Activated gamma-delta T cell (primary cell): ENCODE data around the gene PDZK1.
"Not testable (repeated sequence)": the region's sequence is repeated elsewhere in the genome, so short reads cannot be mapped to it uniquely, and the experiment has no call there.

Experiments used
- DNase-seq: peaks from one replicate; lab custom pipeline; 2025; lab: John Stamatoyannopoulos, UW

The PDZK1 gene

GRCh38 chr1:145710291-145711027, 3.3 kb upstream of the PDZK1 start:
- no peak for DNase-seq

- DNase-seq = no peak
Measured at GRCh38 chr1:145708063-145708462, 895 bp upstream of the PDZK1 start.

- DNase-seq = no peak
Measured at GRCh38 chr1:145706086-145706664, 993 bp downstream of the PDZK1 start.

GRCh38 chr1:145705622-145706021, 1.5 kb downstream of the PDZK1 start:
- DNase-seq = no peak

- no peak for DNase-seq
Measured at GRCh38 chr1:145702826-145703225, 4.3 kb downstream of the PDZK1 start.

- no peak for DNase-seq
Measured at GRCh38 chr1:145702052-145702451, 5.1 kb downstream of the PDZK1 start.

GRCh38 chr1:145701306-145701862, 5.8 kb downstream of the PDZK1 start:
- no peak for DNase-seq

GRCh38 chr1:145696630-145696960, 10.6 kb downstream of the PDZK1 start:
- DNase-seq = no peak

- no peak for DNase-seq
Measured at GRCh38 chr1:145695821-145696629, 11.1 kb downstream of the PDZK1 start.

- DNase-seq = no peak
Measured at GRCh38 chr1:145692785-145693443, 14.3 kb downstream of the PDZK1 start.

- no peak for DNase-seq
Measured at GRCh38 chr1:145690587-145691558, 16.3 kb downstream of the PDZK1 start.

GRCh38 chr1:145689922-145690321, 17.2 kb downstream of the PDZK1 start:
- DNase-seq = no peak

GRCh38 chr1:145688924-145689323, 18.2 kb downstream of the PDZK1 start:
- no peak for DNase-seq

- no peak for DNase-seq
Measured at GRCh38 chr1:145688328-145688727, 18.8 kb downstream of the PDZK1 start.

- DNase-seq = not testable (repeated sequence)
Measured at GRCh38 chr1:145686078-145686477, 21.1 kb downstream of the PDZK1 start.

- DNase-seq = not testable (repeated sequence)
Measured at GRCh38 chr1:145684858-145685257, 22.3 kb downstream of the PDZK1 start.

GRCh38 chr1:145673217-145673616, 34.0 kb downstream of the PDZK1 start:
- DNase-seq = not testable (repeated sequence)

- not testable (repeated sequence) for DNase-seq
Measured at GRCh38 chr1:145670995-145671745, 36.0 kb downstream of the PDZK1 start.

- not testable (repeated sequence) for DNase-seq
Measured at GRCh38 chr1:145665015-145665414, 42.2 kb downstream of the PDZK1 start.

GRCh38 chr1:145662502-145662901, 44.7 kb downstream of the PDZK1 start:
- not testable (repeated sequence) for DNase-seq
